MM.1S (cell line): ENCODE measurements around the gene TMED1.

Experiments
- DNase-seq: peaks from one replicate; pipeline ENCODE4 v3.0.0-alpha.2; 2015
- H2AFZ ChIP-seq: fragments of 300-600 bp; sonication (generic); 2 replicates; pipeline ENCODE4 v1.6.0; 2016; ENCODE audit warnings: antibody characterized with exemption, low read length
- H3F3A ChIP-seq: fragments of 300-600 bp; sonication (generic); 2 replicates; pipeline ENCODE4 v1.6.1; 2016; ENCODE audit warnings: mild to moderate bottlenecking, antibody characterized with exemption, low read length, moderate library complexity, mixed read lengths; ENCODE audit not compliant: insufficient read depth
- H3K27ac ChIP-seq: fragments of 300-600 bp; sonication (generic); 2 replicates; pipeline ENCODE4 v1.5.1; 2016; ENCODE audit warnings: mild to moderate bottlenecking, low read length
- H3K27me3 ChIP-seq: fragments of 300-600 bp; sonication (generic); replicated peaks from 2 replicates; pipeline ENCODE4 v1.6.0; 2016; ENCODE audit warnings: low read length; ENCODE audit not compliant: insufficient read depth
- H3K36me3 ChIP-seq: fragments of 300-600 bp; sonication (generic); replicated peaks from 2 replicates; pipeline ENCODE4 v1.6.1; 2016; ENCODE audit warnings: mild to moderate bottlenecking, low read length, mixed read lengths; ENCODE audit not compliant: insufficient read depth
- H3K4me1 ChIP-seq: fragments of 300-600 bp; sonication (generic); 2 replicates; pipeline ENCODE4 v1.6.1; 2016; ENCODE audit warnings: low read length, mixed read lengths
- H3K4me2 ChIP-seq: fragments of 300-600 bp; sonication (generic); 2 replicates; pipeline ENCODE4 v1.6.0; 2016; ENCODE audit warnings: low read depth, low read length
- H3K4me3 ChIP-seq: fragments of 300-600 bp; sonication (generic); 2 replicates; pipeline ENCODE4 v1.5.1; 2016; ENCODE audit warnings: low read length, mixed read lengths
- H3K79me2 ChIP-seq: fragments of 300-600 bp; sonication (generic); 2 replicates; pipeline ENCODE4 v1.6.1; 2016; ENCODE audit warnings: mixed run types, low read length, mixed read lengths
- H3K9ac ChIP-seq: fragments of 300-600 bp; sonication (generic); 2 replicates; pipeline ENCODE4 v1.6.1; 2016; ENCODE audit warnings: low read length, mixed read lengths
- H3K9me2 ChIP-seq: fragments of 300-600 bp; sonication (generic); replicated peaks from 2 replicates; pipeline ENCODE4 v1.6.1; 2016; ENCODE audit warnings: mild to moderate bottlenecking, low read length, mixed read lengths; ENCODE audit not compliant: insufficient read depth
- H3K9me3 ChIP-seq: fragments of 300-600 bp; sonication (generic); replicated peaks from 2 replicates; pipeline ENCODE4 v1.6.1; 2016; ENCODE audit warnings: mild to moderate bottlenecking, low read length, mixed read lengths; ENCODE audit not compliant: insufficient read depth
- H4K20me1 ChIP-seq: fragments of 300-600 bp; sonication (generic); 2 replicates; pipeline ENCODE4 v1.6.1; 2016; ENCODE audit warnings: mild to moderate bottlenecking, low read length, moderate library complexity, mixed read lengths; ENCODE audit not compliant: insufficient read depth
- CTCF ChIP-seq: fragments of 300-600 bp; sonication (generic); IDR thresholded peaks from 2 replicates; pipeline ENCODE4 v1.5.1; 2016; ENCODE audit warnings: antibody characterized with exemption, low read length, mixed read lengths
- EZH2 ChIP-seq: fragments of 300-600 bp; sonication (generic); optimal IDR thresholded peaks from 2 replicates; pipeline ENCODE3; 2017; ENCODE audit warnings: low read depth, mild to moderate bottlenecking, antibody characterized with exemption, low read length, mixed read lengths
- EZH2phosphoT487 ChIP-seq: fragments of 300-600 bp; sonication (generic); IDR thresholded peaks from 2 replicates; pipeline ENCODE4 v1.6.1; 2018; ENCODE audit warnings: antibody characterized with exemption, low read length

TMED1 gene

DNA sequence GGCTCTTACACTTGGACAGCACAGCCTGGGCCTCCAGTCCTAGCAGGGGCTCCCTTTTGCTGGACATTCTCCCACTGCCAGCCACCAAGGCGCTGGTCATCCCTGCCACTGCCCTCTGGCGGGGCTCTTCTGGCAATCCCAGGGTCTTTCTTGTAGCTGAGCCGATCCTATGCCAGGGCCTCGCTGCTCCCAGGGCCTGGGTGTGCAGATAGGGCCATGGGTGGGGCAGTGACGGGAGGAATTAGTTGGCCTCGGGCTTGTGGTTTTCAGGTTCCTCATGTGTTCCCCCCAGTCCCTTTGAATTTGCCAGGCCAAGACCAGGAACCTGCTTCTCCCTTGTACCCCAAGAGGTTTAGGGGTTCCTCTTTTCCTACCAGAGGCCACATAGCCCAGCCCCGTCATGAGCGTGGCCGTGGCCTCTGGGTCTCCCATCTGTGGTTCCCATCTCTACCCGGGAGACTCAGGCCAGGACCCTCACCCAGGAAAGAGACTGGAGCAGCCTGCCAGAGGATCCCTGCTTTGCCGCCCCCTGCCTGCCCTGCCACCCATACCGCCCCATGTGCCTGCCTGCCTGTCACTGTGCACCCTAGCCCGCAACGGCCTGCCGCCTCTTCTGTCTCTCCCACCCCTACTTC is 26.2 kb downstream of the TMED1 start:
- Histone ChIP-seq H3K4me2 (no peak overlapping the region), H3K79me2 (no peaks in the 10 kb centered on the region), H3K9me3 (no peaks in the 10 kb centered on the region), H4K20me1 (no peaks in the 10 kb centered on the region), H2AFZ (no peak overlapping the region), H3F3A (no peaks in the 10 kb centered on the region), H3K36me3 (no peaks in the 10 kb centered on the region), H3K9me2 (no peaks in the 10 kb centered on the region), H3K4me1 (no peaks in the 10 kb centered on the region), H3K4me3 (no peak overlapping the region), H3K9ac (no peak overlapping the region), H3K27me3 (no peaks in the 10 kb centered on the region), H3K27ac (no peak overlapping the region)
- TF ChIP-seq CTCF (no peak), EZH2phosphoT487 (no peak), EZH2 (no peak)
- DNase-seq = no peak

GRCh38 chr19:10808937-10809649 is 26.9 kb downstream of the TMED1 start:
- DNase-seq = no peak

DNA sequence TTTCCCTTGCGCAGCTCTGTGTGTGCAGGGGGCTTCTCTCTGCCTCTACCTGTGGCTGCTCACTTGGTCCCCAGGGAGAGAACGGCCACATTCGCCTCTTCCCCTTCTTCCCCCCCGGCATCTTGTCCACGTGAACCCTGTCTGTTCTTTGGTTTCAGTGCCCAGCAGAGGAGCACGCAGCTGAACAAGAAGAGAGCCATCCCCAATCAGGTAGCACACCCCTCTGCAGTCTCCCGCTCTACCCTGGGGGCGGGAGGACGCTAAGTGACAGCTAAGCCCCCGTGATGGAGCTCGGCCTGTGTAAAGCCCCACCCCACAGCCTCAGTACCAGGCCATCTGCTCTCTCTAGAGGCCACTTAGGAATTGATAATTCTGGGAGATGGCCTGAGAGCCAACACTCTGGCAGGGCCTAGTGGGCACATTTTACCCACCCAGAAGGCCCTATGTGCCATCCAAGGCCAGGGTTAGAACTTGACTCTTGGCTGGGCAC is 30.2 kb downstream of the TMED1 start:
- no peaks in the 10 kb centered on the region for H3K36me3 ChIP-seq
- no peaks in the 10 kb centered on the region for H3K9me3 ChIP-seq
- no peak overlapping the region for H2AFZ ChIP-seq
- no peaks in the 10 kb centered on the region for H3F3A ChIP-seq
- no peak overlapping the region for H3K4me3 ChIP-seq
- H3K79me2 ChIP-seq = no peaks in the 10 kb centered on the region
- no peaks in the 10 kb centered on the region for H3K27me3 ChIP-seq
- no peaks in the 10 kb centered on the region for H4K20me1 ChIP-seq
- DNase-seq = no peak
- no peak overlapping the region for H3K4me2 ChIP-seq
- H3K9me2 ChIP-seq = no peaks in the 10 kb centered on the region
- no peak overlapping the region for H3K9ac ChIP-seq
- TF ChIP-seq CTCF = no peak
- TF ChIP-seq EZH2phosphoT487 = no peak
- TF ChIP-seq EZH2 = no peak
- no peak overlapping the region for H3K27ac ChIP-seq
- no peaks in the 10 kb centered on the region for H3K4me1 ChIP-seq

More at GRCh38 chr19:10808937-10809649, 26.9 kb downstream of the TMED1 start:
- no peak for TF ChIP-seq EZH2
- no peak for TF ChIP-seq CTCF
- TF ChIP-seq EZH2phosphoT487 = no peak
- Histone ChIP-seq H4K20me1 (no peaks in the 10 kb centered on the region), H3F3A (no peaks in the 10 kb centered on the region), H3K9me2 (no peaks in the 10 kb centered on the region), H2AFZ (no peak overlapping the region), H3K4me3 (no peak overlapping the region), H3K36me3 (no peaks in the 10 kb centered on the region), H3K4me2 (no peak overlapping the region), H3K9me3 (no peaks in the 10 kb centered on the region), H3K27me3 (no peaks in the 10 kb centered on the region), H3K4me1 (no peaks in the 10 kb centered on the region), H3K9ac (no peak overlapping the region), H3K27ac (no peak overlapping the region), H3K79me2 (no peaks in the 10 kb centered on the region)
